GM12878 (cell line): ENCODE data around the gene PDCD2. TPM values are rescaled to one million over a fixed set of nuclear protein-coding genes. Genes with fewer than 3 reads are reported as not detected.

ENCODE experiments used
- ATAC-seq: fragments of 200-7000 bp; cut with Tn5 transposase; 3 replicates; pipeline ENCODE4 v1.9.1; 2020; ENCODE audit warnings: mild to moderate bottlenecking, moderate library complexity
- BruUV-seq: library from RNA; stranded (reverse); fragments of 400-500 nt; replicated peaks from 2 replicates; lab custom pipeline; 2021; lab: Mats Ljungman, UMichigan
- CTCF ChIA-PET: fragments of 300-600 bp; sonication (Branson Sonifier 250); formaldehyde crosslinking; extraction: SDS; loops from one replicate; lab custom pipeline; 2021; ENCODE audit warnings: inconsistent platforms; lab: Yijun Ruan, JAX
- POLR2A ChIA-PET: fragments of 350-600 bp; formaldehyde crosslinking; extraction: SDS; loops from one replicate; lab custom pipeline; 2021; ENCODE audit warnings: inconsistent platforms; lab: Charles Lee
- RAD21 ChIA-PET: fragments of 300-600 bp; sonication (Branson Sonifier 250); formaldehyde crosslinking; loops from one replicate; lab custom pipeline; 2023; ENCODE audit warnings: antibody characterized with exemption; ENCODE audit not compliant: unreplicated experiment; lab: Charles Lee
- SMC1A ChIA-PET: fragments of 300-600 bp; sonication (Branson Sonifier 250); formaldehyde crosslinking; loops from one replicate; lab custom pipeline; 2023; ENCODE audit not compliant: unreplicated experiment, uncharacterized antibody; lab: Charles Lee
- DNase-seq: peaks from one replicate; pipeline ENCODE4 v3.0.0-alpha.2; 2011; ENCODE audit warnings: low read depth, low spot score
- FAIRE-seq: peaks from 3 replicates; lab custom pipeline; 2011; peaks lifted over from hg19 to GRCh38; lab: Jason Lieb, UNC
- H2AFZ ChIP-seq: 2 replicates; pipeline ENCODE4 v1.6.0; 2011; ENCODE audit warnings: low read depth, low read length, control low read depth; ENCODE audit not compliant: control insufficient read depth
- H3K27ac ChIP-seq: 2 replicates; pipeline ENCODE4 v1.5.1; 2011; ENCODE audit warnings: control low read depth; ENCODE audit not compliant: control insufficient read depth, insufficient read depth
- H3K27me3 ChIP-seq, 2 experiments: replicated peaks in 1 of 2; 2 replicates each; pipeline versions ENCODE4 v1.6.0 to v1.6.1; 2011; ENCODE audit warnings: low read length in 1 of 2; ENCODE audit not compliant: control insufficient read depth in 2 of 2, insufficient read depth in 2 of 2
- H3K36me3 ChIP-seq, 2 experiments: 2 replicates each; pipeline ENCODE4 v1.5.1; 2011; ENCODE audit warnings: low read length in 1 of 2; ENCODE audit not compliant: control insufficient read depth in 2 of 2, insufficient read depth in 2 of 2
- H3K4me1 ChIP-seq: 2 replicates; pipeline ENCODE4 v1.6.1; 2011; ENCODE audit warnings: mild to moderate bottlenecking, low read length, moderate library complexity, mixed read lengths; ENCODE audit not compliant: control insufficient read depth, insufficient read depth
- H3K4me2 ChIP-seq: 2 replicates; pipeline ENCODE4 v1.6.0; 2011; ENCODE audit warnings: control low read depth; ENCODE audit not compliant: control insufficient read depth, insufficient read depth
- H3K4me3 ChIP-seq: fragments of 200-600 bp; sonication (generic); 2 replicates; pipeline ENCODE4 v1.5.1; 2016
- H3K79me2 ChIP-seq: 2 replicates; pipeline ENCODE4 v1.6.0; 2011; ENCODE audit warnings: low read length; ENCODE audit not compliant: control insufficient read depth, insufficient read depth
- H3K9ac ChIP-seq: 2 replicates; pipeline ENCODE4 v1.8.0; 2011; ENCODE audit warnings: low read length, control low read depth, mixed read lengths; ENCODE audit not compliant: control insufficient read depth, insufficient read depth
- H3K9me3 ChIP-seq: replicated peaks from 3 replicates; pipeline ENCODE4 v1.5.1; 2011; ENCODE audit warnings: mild to moderate bottlenecking, low read length; ENCODE audit not compliant: control insufficient read depth, insufficient read depth
- H4K20me1 ChIP-seq: 2 replicates; pipeline ENCODE4 v1.6.0; 2011; ENCODE audit not compliant: control insufficient read depth, insufficient read depth
- CHD2 ChIP-seq: IDR thresholded peaks from 2 replicates; pipeline ENCODE4 v1.6.1; 2011; ENCODE audit warnings: low read depth, low read length, improper control_type of control experiment, borderline replicate concordance
- CREB1 ChIP-seq: IDR thresholded peaks from 2 replicates; pipeline ENCODE4 v1.6.1; 2012; ENCODE audit warnings: low read depth, mild to moderate bottlenecking, inconsistent platforms
- IKZF2 ChIP-seq, 2 experiments: fragments of 450-650 bp; IDR thresholded peaks; 2 replicates each; pipeline ENCODE4 v1.6.1; 2017; ENCODE audit warnings: mild to moderate bottlenecking in 2 of 2, moderate library complexity in 2 of 2
- IRF4 ChIP-seq: IDR thresholded peaks from 2 replicates; pipeline ENCODE4 v1.6.1; 2011; ENCODE audit warnings: low read depth, low read length
- JUNB ChIP-seq: IDR thresholded peaks from 2 replicates; pipeline ENCODE4 v1.6.1; 2016; ENCODE audit warnings: antibody characterized with exemption, mild to moderate bottlenecking
- KLF5 ChIP-seq: fragments of 450-650 bp; IDR thresholded peaks from 2 replicates; pipeline ENCODE4 v1.6.1; 2014; ENCODE audit warnings: mild to moderate bottlenecking; ENCODE audit not compliant: partially characterized antibody
- MLLT1 ChIP-seq: fragments of 450-650 bp; IDR thresholded peaks from 2 replicates; pipeline ENCODE4 v1.6.1; 2016; ENCODE audit warnings: mild to moderate bottlenecking
- NFYA ChIP-seq: IDR thresholded peaks from 2 replicates; pipeline ENCODE4 v1.6.1; 2011; ENCODE audit warnings: low read depth, mild to moderate bottlenecking, low read length, improper control_type of control experiment, borderline replicate concordance
- RUNX3 ChIP-seq: IDR thresholded peaks from 2 replicates; pipeline ENCODE4 v1.6.1; 2012; ENCODE audit warnings: low read length, inconsistent platforms
- SIN3A ChIP-seq: IDR thresholded peaks from 2 replicates; pipeline ENCODE4 v1.6.1; 2012; ENCODE audit warnings: low read depth, low read length, improper control_type of control experiment
- SMAD1 ChIP-seq: fragments of 450-650 bp; IDR thresholded peaks from 2 replicates; pipeline ENCODE4 v1.6.1; 2018; ENCODE audit warnings: mild to moderate bottlenecking, low read depth; ENCODE audit not compliant: partially characterized antibody
- SUZ12 ChIP-seq: fragments of 200-600 bp; sonication (generic); IDR thresholded peaks from one replicate; pipeline ENCODE4 v1.6.1; 2018; ENCODE audit warnings: antibody characterized with exemption, mild to moderate bottlenecking; ENCODE audit not compliant: unreplicated experiment
- ZSCAN29 ChIP-seq: fragments of 450-650 bp; IDR thresholded peaks from 2 replicates; pipeline ENCODE4 v1.6.1; 2017; ENCODE audit warnings: mild to moderate bottlenecking, moderate library complexity
- ZZZ3 ChIP-seq: IDR thresholded peaks from 2 replicates; pipeline ENCODE4 v1.6.1; 2011; ENCODE audit warnings: low read depth; ENCODE audit not compliant: control insufficient read depth, insufficient read length
- WGBS: methylation state at CpG from one replicate; pipeline ENCODE4 v1.1.6; 2016; ENCODE audit warnings: low lambda C conversion rate; ENCODE audit not compliant: insufficient replicate concordance, insufficient coverage; ENCODE audit errors: missing lambda C conversion rate; 5-methylcytosine and 5-hydroxymethylcytosine counted together
- in situ Hi-C: fragments of 300-500 bp; cut with MboI; formaldehyde crosslinking; loops from 9 replicates; pipeline ENCODE4 v1.14.3; 2018; ENCODE audit warnings: mixed read lengths
- intact Hi-C: fragments of 100-400 bp; cut with micrococcal nuclease; formaldehyde crosslinking; loops from one replicate; pipeline ENCODE4 v1.14.2; 2022; ENCODE audit not compliant: unreplicated experiment
- polyA plus RNA-seq, 11 experiments: library from polyadenylated mRNA; depleted of rRNA in 4 of 11; unstranded in 6 of 11; stranded (reverse) in 5 of 11; fragments of >200 nt; fragmentation: Nextera tagmentation in 4 of 11; fragmentation: Illumina TruSeq in 1 of 11; extraction: Ambion mirVana in 4 of 11; extraction: Trizol in 1 of 11; gene quantifications; 1 replicate in 1 of 11; 2 replicates in 10 of 11; pipeline versions ENCODE4 v1.2.1 to v1.2.3, GENCODE V29; 2011 to 2016; ENCODE audit warnings: inconsistent platforms in 2 of 11, missing spikeins in 2 of 11, low read depth in 1 of 11
- total RNA-seq, 4 experiments: library from RNA; depleted of rRNA in 3 of 4; stranded (reverse); fragments of >200 nt in 3 of 4; fragmentation: Illumina TruSeq in 1 of 4; extraction: Trizol in 1 of 4; gene quantifications; 2 replicates each; pipeline versions ENCODE4 v1.2.1 to v1.2.3, GENCODE V29; 2013 to 2021

PDCD2 gene
- total and polyA plus RNA-seq, 10 of the 15 experiments (the other 5 are each of a cell fraction or from before 2014, with no cell fraction given): 27.4 to 154 (median 101) TPM

GRCh38 chr6:170535004-170535403 lies 49.4 kb downstream of the PDCD2 start:
- no peaks in the 10 kb centered on the region for H3K4me1 ChIP-seq
- ATAC-seq (no peak), DNase-seq (no peak)
- H3K27me3 ChIP-seq: no peaks in the 10 kb centered on the region
- SMC1A ChIA-PET: no interaction called here
- H3K79me2 ChIP-seq: peaks cover 1% of the 10 kb centered on the region
- no peak overlapping the region for H3K27ac ChIP-seq
- CTCF ChIA-PET: no interaction called here
- H4K20me1 ChIP-seq: no peaks in the 10 kb centered on the region
- no peak overlapping the region for H3K4me3 ChIP-seq
- no peak overlapping the region for H2AFZ ChIP-seq
- H3K36me3 ChIP-seq: peaks cover 16 to 40% of the 10 kb centered on the region in 2 experiments
- in situ Hi-C loops: no loop called here
- H3K9me3 ChIP-seq: no peaks in the 10 kb centered on the region
- no peak overlapping the region for H3K4me2 ChIP-seq
- TF ChIP-seq SMAD1 (no peak), SUZ12 (no peak), CREB1 (no peak), IRF4 (no peak), ZZZ3 (no peak), SIN3A (no peak), NFYA (no peak), MLLT1 (no peak), KLF5 (no peak), JUNB (no peak), RUNX3 (no peak), ZSCAN29 (no peak), IKZF2 (IDR thresholded peaks at IDR 0.05) (no peak), CHD2 (no peak)
- TF ChIP-seq, all 136 proteins: peak for 0
- RAD21 ChIA-PET: interaction anchor here (1.1 kb wide), 1 partner anchor 703 kb away, joined by 3 read pairs; no protein-coding TSS in a partner anchor
- POLR2A ChIA-PET: interaction anchor here (1.2 kb wide), 1 partner anchor 16 kb away, joined by 7 read pairs; no protein-coding TSS in a partner anchor
- BruUV-seq: no TSS peak
- no peak overlapping the region for H3K9ac ChIP-seq
- no peak for FAIRE-seq
- WGBS: 94% methylated on average over 5 of the region's 5 CpGs
- intact Hi-C loops: no loop called here
